Astrocyte of the hippocampus (primary cell): ENCODE data around the gene KCNE4.
A peak's percentile ranks its signal among the peaks of the same experiment; 100 is the strongest.

Experiments
- DNase-seq: peaks from one replicate; pipeline ENCODE4 v3.0.0; 2011; ENCODE audit warnings: low read depth, low spot score

KCNE4 gene

GRCh38 chr2:223056701-223057418 lies 4.9 kb downstream of the KCNE4 start:
- peak; percentile 44 for DNase-seq

- no peak for DNase-seq
Measured at GRCh38 chr2:223057569-223057968, 5.6 kb downstream of the KCNE4 start.

GRCh38 chr2:223058952-223059716 lies 7.1 kb downstream of the KCNE4 start:
- no peak for DNase-seq

- DNase-seq = no peak
Measured at GRCh38 chr2:223060201-223060825, 8.3 kb downstream of the KCNE4 start.

- no peak for DNase-seq
Measured at GRCh38 chr2:223062396-223062795, 10.4 kb downstream of the KCNE4 start.

- DNase-seq = no peak
Measured at GRCh38 chr2:223065107-223065506, 13.1 kb downstream of the KCNE4 start.

- DNase-seq = no peak
Measured at GRCh38 chr2:223066721-223067120, 14.7 kb downstream of the KCNE4 start.

GRCh38 chr2:223068071-223068470 lies 16.1 kb downstream of the KCNE4 start:
- DNase-seq = peak; percentile 55

GRCh38 chr2:223069465-223069864 lies 17.5 kb downstream of the KCNE4 start:
- no peak for DNase-seq

- DNase-seq = no peak
Measured at GRCh38 chr2:223069988-223070387, 18.0 kb downstream of the KCNE4 start.

- DNase-seq = no peak
Measured at GRCh38 chr2:223071139-223071538, 19.1 kb downstream of the KCNE4 start.

- no peak for DNase-seq
Measured at GRCh38 chr2:223072826-223073225, 20.8 kb downstream of the KCNE4 start.

- peak; percentile 39 for DNase-seq
Measured at GRCh38 chr2:223075301-223076270, 23.6 kb downstream of the KCNE4 start.

- peak; percentile 92 for DNase-seq
Measured at GRCh38 chr2:223076573-223076972, 24.6 kb downstream of the KCNE4 start.

GRCh38 chr2:223078482-223078881 lies 26.5 kb downstream of the KCNE4 start:
- DNase-seq = no peak

- no peak for DNase-seq
Measured at GRCh38 chr2:223079378-223079777, 27.4 kb downstream of the KCNE4 start.

- no peak for DNase-seq
Measured at GRCh38 chr2:223079925-223080324, 27.9 kb downstream of the KCNE4 start.

- peak; percentile 58 for DNase-seq
Measured at GRCh38 chr2:223080790-223081360, 28.9 kb downstream of the KCNE4 start.

- no peak for DNase-seq
Measured at GRCh38 chr2:223081789-223082188, 29.8 kb downstream of the KCNE4 start.

GRCh38 chr2:223082706-223083105 lies 30.7 kb downstream of the KCNE4 start:
- DNase-seq = no peak
